HG03354 (cell line): ENCODE results near the gene DRGX.
A peak's percentile ranks its signal among the peaks of the same experiment; 100 is the strongest.

ENCODE experiments used
- ATAC-seq: cut with Tn5 transposase; IDR thresholded peaks from one replicate; pipeline ENCODE4 v1.9.1; 2021; ENCODE audit warnings: mild to moderate bottlenecking; ENCODE audit not compliant: unreplicated experiment, poor library complexity, severe bottlenecking

DRGX gene

GRCh38 chr10:49395741-49396665, at the start of gene DRGX:
DRGX (minus strand) TSS chr10:49396089; CDS start chr10:49395440, 649 bp downstream.
- ATAC-seq, result no peak

GRCh38 chr10:49444349-49444748, 48.5 kb upstream of the DRGX start:
- no peak for ATAC-seq

GRCh38 chr10:49442863-49443262, 47.0 kb upstream of the DRGX start:
- no peak for ATAC-seq

- ATAC-seq, result peak; percentile 70
Observed at GRCh38 chr10:49441488-49442476, 45.9 kb upstream of the DRGX start.

GRCh38 chr10:49435225-49435624, 39.3 kb upstream of the DRGX start:
- no peak for ATAC-seq

GRCh38 chr10:49433069-49433468, 37.2 kb upstream of the DRGX start:
- ATAC-seq, result no peak

- ATAC-seq, result no peak
Observed at GRCh38 chr10:49431426-49431825, 35.5 kb upstream of the DRGX start.

- no peak for ATAC-seq
Observed at GRCh38 chr10:49429458-49429857, 33.6 kb upstream of the DRGX start.

- ATAC-seq, result no peak
Observed at GRCh38 chr10:49426490-49427360, 30.8 kb upstream of the DRGX start.

GRCh38 chr10:49419005-49419404, 23.1 kb upstream of the DRGX start:
- ATAC-seq, result no peak

GRCh38 chr10:49418328-49418727, 22.4 kb upstream of the DRGX start:
- ATAC-seq, result no peak

GRCh38 chr10:49418053-49418326, 22.1 kb upstream of the DRGX start:
- ATAC-seq, result no peak

- ATAC-seq, result no peak
Observed at GRCh38 chr10:49417311-49418052, 21.6 kb upstream of the DRGX start.

GRCh38 chr10:49415846-49416245, 20.0 kb upstream of the DRGX start:
- ATAC-seq, result no peak

- no peak for ATAC-seq
Observed at GRCh38 chr10:49415109-49415508, 19.2 kb upstream of the DRGX start.

- ATAC-seq, result no peak
Observed at GRCh38 chr10:49414496-49414895, 18.6 kb upstream of the DRGX start.

GRCh38 chr10:49412571-49412970, 16.7 kb upstream of the DRGX start:
- ATAC-seq, result no peak

- ATAC-seq, result no peak
Observed at GRCh38 chr10:49410365-49411074, 14.6 kb upstream of the DRGX start.
